Endothelial cell of umbilical vein (primary cell): ENCODE measurements around the gene HSPB2.

Experiments
- TF ChIP-seq, protein P1 (sequence below): IDR thresholded peaks from 2 replicates; pipeline ENCODE4 v1.6.1; 2011; ENCODE audit not compliant: insufficient read depth, insufficient read length
- TF ChIP-seq, protein P2 (sequence below), 2 donors: IDR thresholded peaks; 1 replicate in 1 of 2; 2 replicates in 1 of 2; pipeline ENCODE4 v1.5.1; 2011; ENCODE audit warnings: low read length in 2 of 2, mild to moderate bottlenecking in 2 of 2, moderate library complexity in 2 of 2, control low read depth in 1 of 2, inconsistent platforms in 1 of 2, low read depth in 1 of 2; ENCODE audit not compliant: insufficient read depth in 1 of 2; ENCODE audit errors: extremely low read depth in 1 of 2

DNA sequence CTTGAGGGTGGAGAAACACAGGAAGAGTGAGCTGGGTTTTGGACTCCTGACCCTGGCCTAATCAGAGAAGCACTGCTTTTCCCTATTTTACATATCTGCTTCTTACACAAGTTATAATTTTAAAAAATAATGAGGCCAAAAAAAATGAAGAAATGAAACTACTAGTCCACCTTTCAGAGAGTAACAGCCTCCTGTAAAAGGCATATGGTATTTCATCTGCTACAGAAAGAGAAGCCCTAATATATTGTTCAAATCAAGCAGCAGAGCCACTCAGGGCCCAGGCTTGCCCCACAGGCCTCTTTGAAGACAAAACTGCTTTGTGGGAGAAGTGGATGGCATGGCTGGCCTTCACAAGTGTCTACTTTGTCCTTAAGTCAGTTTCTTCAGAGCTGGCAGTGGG, 34.6 kb downstream of the HSPB2 start:
- TF ChIP-seq, protein P1, sequence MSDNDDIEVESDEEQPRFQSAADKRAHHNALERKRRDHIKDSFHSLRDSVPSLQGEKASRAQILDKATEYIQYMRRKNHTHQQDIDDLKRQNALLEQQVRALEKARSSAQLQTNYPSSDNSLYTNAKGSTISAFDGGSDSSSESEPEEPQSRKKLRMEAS: no peak
- TF ChIP-seq, protein P2, sequence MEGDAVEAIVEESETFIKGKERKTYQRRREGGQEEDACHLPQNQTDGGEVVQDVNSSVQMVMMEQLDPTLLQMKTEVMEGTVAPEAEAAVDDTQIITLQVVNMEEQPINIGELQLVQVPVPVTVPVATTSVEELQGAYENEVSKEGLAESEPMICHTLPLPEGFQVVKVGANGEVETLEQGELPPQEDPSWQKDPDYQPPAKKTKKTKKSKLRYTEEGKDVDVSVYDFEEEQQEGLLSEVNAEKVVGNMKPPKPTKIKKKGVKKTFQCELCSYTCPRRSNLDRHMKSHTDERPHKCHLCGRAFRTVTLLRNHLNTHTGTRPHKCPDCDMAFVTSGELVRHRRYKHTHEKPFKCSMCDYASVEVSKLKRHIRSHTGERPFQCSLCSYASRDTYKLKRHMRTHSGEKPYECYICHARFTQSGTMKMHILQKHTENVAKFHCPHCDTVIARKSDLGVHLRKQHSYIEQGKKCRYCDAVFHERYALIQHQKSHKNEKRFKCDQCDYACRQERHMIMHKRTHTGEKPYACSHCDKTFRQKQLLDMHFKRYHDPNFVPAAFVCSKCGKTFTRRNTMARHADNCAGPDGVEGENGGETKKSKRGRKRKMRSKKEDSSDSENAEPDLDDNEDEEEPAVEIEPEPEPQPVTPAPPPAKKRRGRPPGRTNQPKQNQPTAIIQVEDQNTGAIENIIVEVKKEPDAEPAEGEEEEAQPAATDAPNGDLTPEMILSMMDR (IDR thresholded peaks at IDR 0.05; ENCODE audit: extremely low read depth in 1 of 2, insufficient read depth in 1 of 2, low read depth in 1 of 2, low read length in 2 of 2): no peak
